Coronary artery (tissue), 2 donors: ENCODE measurements around the gene ELAPOR1.
A peak's percentile ranks its signal among the peaks of the same experiment; 100 is the strongest.

Experiments used
- DNase-seq: peaks from one replicate; pipeline ENCODE4 v3.0.0-alpha.2; 2017; ENCODE audit warnings: low spot score
- H3K27ac ChIP-seq, 2 donors: fragments of 200-600 bp; sonication (generic); one replicate each; pipeline ENCODE4 v1.5.1; 2016 to 2019
- H3K4me3 ChIP-seq: fragments of 200-600 bp; sonication (generic); 2 replicates; pipeline ENCODE4 v1.5.1; 2016; ENCODE audit warnings: mild to moderate bottlenecking, moderate library complexity
- TF ChIP-seq, protein P1 (sequence below): fragments of 200-600 bp; sonication (generic); IDR thresholded peaks from one replicate; pipeline ENCODE4 v1.5.1; 2019; ENCODE audit warnings: antibody characterized with exemption

The ELAPOR1 gene

DNA sequence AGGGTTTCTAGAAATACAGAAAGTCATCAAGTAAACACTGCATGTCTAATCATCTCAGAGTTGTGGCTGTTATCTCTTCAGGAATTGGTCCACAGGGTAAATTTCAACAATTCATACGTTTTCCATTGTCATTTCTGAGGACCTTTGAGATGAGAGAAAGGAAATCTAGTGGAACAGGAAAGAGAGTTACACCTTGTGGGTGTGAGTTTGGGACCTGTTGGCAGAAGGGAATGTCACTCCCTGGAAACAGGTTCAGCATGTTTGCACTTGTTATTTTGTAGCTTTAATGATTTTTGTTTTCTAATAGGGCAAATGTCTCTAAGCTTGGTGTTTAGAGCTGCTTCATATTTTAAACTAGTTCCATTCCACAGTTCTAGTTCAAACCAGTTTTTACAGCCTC, 17.8 kb upstream of the ELAPOR1 start:
- DNase-seq = no peak
- H3K4me3 ChIP-seq = no peak overlapping the region
- no peak overlapping the region for H3K27ac ChIP-seq
- TF ChIP-seq, protein P1, sequence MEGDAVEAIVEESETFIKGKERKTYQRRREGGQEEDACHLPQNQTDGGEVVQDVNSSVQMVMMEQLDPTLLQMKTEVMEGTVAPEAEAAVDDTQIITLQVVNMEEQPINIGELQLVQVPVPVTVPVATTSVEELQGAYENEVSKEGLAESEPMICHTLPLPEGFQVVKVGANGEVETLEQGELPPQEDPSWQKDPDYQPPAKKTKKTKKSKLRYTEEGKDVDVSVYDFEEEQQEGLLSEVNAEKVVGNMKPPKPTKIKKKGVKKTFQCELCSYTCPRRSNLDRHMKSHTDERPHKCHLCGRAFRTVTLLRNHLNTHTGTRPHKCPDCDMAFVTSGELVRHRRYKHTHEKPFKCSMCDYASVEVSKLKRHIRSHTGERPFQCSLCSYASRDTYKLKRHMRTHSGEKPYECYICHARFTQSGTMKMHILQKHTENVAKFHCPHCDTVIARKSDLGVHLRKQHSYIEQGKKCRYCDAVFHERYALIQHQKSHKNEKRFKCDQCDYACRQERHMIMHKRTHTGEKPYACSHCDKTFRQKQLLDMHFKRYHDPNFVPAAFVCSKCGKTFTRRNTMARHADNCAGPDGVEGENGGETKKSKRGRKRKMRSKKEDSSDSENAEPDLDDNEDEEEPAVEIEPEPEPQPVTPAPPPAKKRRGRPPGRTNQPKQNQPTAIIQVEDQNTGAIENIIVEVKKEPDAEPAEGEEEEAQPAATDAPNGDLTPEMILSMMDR = no peak

- DNase-seq = peak; percentile 98
- Histone ChIP-seq H3K4me3 (peak overlapping the region; percentile 96), H3K27ac (peak overlapping the region; percentile 93 to 98)
- TF ChIP-seq, protein P1 = peak; percentile 73
Observed at GRCh38 chr1:109099938-109100773, 13.8 kb upstream of the ELAPOR1 start.

DNA sequence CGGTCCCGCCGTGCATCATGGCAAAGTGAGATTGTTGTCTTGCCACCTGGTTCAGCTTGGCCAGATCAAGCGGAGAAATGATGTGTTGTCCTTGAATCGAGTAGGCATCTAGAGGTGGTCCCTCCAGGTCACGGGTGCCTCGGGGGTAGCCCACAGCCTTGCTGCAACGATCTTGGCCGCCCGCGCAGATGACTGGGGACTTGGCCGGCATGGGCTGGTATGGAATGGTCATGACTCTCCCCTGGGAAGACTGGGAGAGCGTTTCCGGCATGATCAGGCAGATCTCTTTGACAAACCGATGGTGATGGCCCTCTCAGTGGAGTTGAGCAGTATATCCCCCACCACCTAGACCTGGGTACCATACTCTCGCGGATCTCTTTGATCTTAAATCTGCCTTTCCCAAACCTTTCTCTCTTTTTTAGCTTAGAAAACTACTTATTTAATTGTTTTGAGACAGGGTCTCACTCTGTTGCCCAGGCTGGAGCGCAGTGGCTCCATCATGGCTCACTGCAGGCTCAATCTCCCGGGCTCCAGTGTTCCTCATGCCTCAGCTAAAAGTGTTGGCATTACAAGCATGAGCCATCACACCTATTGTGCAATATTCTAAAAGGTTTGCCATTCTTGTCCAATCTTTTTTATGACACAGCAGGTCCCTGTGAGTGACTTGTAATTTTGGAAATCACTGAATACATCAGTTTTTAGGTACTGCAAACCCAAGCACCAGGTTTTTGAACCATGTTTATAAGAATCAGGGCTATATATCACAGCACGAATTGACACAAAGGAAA, 9.4 kb upstream of the ELAPOR1 start:
- H3K4me3 ChIP-seq = no peak overlapping the region
- no peak for DNase-seq
- H3K27ac ChIP-seq = no peak overlapping the region
- TF ChIP-seq, protein P1 = no peak

DNA sequence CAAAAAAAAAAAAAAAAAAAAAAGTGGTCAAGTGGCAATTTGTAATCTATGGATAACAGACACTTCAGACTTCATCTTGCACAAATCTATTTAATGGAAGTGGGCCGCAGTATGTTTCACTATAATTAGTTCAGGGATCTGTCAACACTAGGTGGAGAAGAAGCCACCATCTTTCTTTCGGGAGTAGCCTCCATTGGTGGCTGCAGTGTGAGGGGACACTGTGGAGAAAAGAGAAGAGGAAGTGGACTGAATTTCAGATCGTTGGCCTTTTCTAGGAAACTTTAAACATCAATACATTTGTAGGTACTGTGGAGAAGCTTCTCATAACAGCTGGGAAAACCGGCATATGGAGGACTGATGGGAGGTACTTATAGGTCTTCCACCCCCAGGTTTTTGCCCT, 8.0 kb upstream of the ELAPOR1 start:
- H3K4me3 ChIP-seq = no peak overlapping the region
- no peak overlapping the region for H3K27ac ChIP-seq
- no peak for DNase-seq
- TF ChIP-seq, protein P1 = no peak

DNA sequence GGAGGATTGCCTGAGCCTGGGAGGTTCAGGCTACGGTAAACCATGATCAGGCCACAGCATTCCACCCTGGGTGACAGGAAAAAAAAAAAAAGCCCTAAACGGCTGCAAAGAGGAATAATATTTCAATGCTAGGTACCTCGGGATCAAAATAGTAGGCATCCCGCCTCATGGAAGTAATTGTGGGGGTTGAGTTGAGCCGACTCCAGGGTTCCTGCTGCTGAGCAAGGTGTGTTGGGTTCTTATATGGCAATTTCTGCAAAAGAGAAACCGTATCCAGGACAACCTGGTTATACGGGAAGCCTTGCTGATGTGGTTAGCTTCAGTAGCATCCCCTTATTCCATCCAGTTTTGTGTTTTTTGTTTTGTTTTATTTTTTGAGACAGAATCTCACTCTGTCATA, 6.1 kb upstream of the ELAPOR1 start:
- no peak overlapping the region for H3K27ac ChIP-seq
- TF ChIP-seq, protein P1 = no peak

GRCh38 chr1:109109906-109110305, 4.0 kb upstream of the ELAPOR1 start:
- TF ChIP-seq, protein P1 = no peak
- no peak overlapping the region for H3K4me3 ChIP-seq
- no peak overlapping the region for H3K27ac ChIP-seq
- DNase-seq = no peak

More for the DNA sequence above, 6.1 kb upstream of the ELAPOR1 start:
- no peak for DNase-seq
- H3K4me3 ChIP-seq = no peak overlapping the region
